K562 (cell line): Measurements from ENCODE around the gene CLCN6. TPM values are rescaled to one million over a fixed set of nuclear protein-coding genes. Genes with fewer than 3 reads are reported as not detected.

Experiments used
- ATF2 ChIP-seq: sonication (generic); formaldehyde crosslinking; IDR thresholded peaks from 2 replicates; pipeline ENCODE4 v1.8.1; 2022; ENCODE audit warnings: missing genetic modification reagents
- CCAR2 ChIP-seq: fragments of 200-400 bp; formaldehyde crosslinking; IDR thresholded peaks from 2 replicates; pipeline ENCODE4 v1.6.1; 2017; ENCODE audit warnings: mild to moderate bottlenecking, low read depth, low read length
- HDAC2 ChIP-seq: fragments of 450-650 bp; IDR thresholded peaks from 2 replicates; pipeline ENCODE4 v1.6.1; 2016; ENCODE audit warnings: mild to moderate bottlenecking
- HDAC6 ChIP-seq: IDR thresholded peaks from 2 replicates; pipeline ENCODE4 v1.6.1; 2012; ENCODE audit warnings: low read depth, mild to moderate bottlenecking, control low read depth, inconsistent platforms, low read length, moderate library complexity
- JUND ChIP-seq, 2 experiments: IDR thresholded peaks; 2 replicates in 1 of 2; 3 replicates in 1 of 2; pipeline ENCODE4 v1.6.1; 2011; ENCODE audit warnings: borderline replicate concordance in 2 of 2, low read depth in 2 of 2, low read length in 2 of 2, improper control_type of control experiment in 1 of 2, missing biosample characterization in 1 of 2, missing genetic modification characterization in 1 of 2, missing genetic modification reagents in 1 of 2
- MAFG ChIP-seq: fragments of 450-650 bp; conservative IDR thresholded peaks from 2 replicates; pipeline ENCODE4 v1.6.1; 2016; ENCODE audit warnings: missing genetic modification characterization, missing compliant biosample characterization
- MAX ChIP-seq: sonication (generic); formaldehyde crosslinking; IDR thresholded peaks from 2 replicates; pipeline ENCODE4 v1.9.0; 2022; ENCODE audit warnings: mild to moderate bottlenecking, missing genetic modification reagents
- MED1 ChIP-seq: sonication (generic); formaldehyde crosslinking; IDR thresholded peaks from 2 replicates; pipeline ENCODE4 v1.8.1; 2023; ENCODE audit warnings: missing genetic modification reagents, borderline replicate concordance
- RBM34 ChIP-seq: fragments of 200-400 bp; formaldehyde crosslinking; IDR thresholded peaks from 2 replicates; pipeline ENCODE4 v1.6.1; 2018; ENCODE audit warnings: low read length, borderline replicate concordance; ENCODE audit not compliant: insufficient read depth
- ZBTB33 ChIP-seq: sonication (generic); formaldehyde crosslinking; IDR thresholded peaks from 2 replicates; pipeline ENCODE4 v1.8.1; 2023; ENCODE audit warnings: mild to moderate bottlenecking, missing genetic modification reagents
- ZBTB40 ChIP-seq, 2 experiments: fragments of 450-650 bp in 1 of 2; sonication (generic) in 1 of 2; formaldehyde crosslinking in 1 of 2; IDR thresholded peaks; 2 replicates each; pipeline versions ENCODE4 v1.7.1 to v1.9.0; 2016 to 2022; ENCODE audit warnings: inconsistent platforms in 1 of 2, mild to moderate bottlenecking in 1 of 2, missing genetic modification reagents in 1 of 2
- polyA plus RNA-seq, 8 experiments: library from polyadenylated mRNA; depleted of rRNA in 4 of 8; stranded (reverse) in 5 of 8; unstranded in 3 of 8; fragments of >200 nt; fragmentation: Nextera tagmentation in 2 of 8; fragmentation: Illumina TruSeq in 1 of 8; extraction: Ambion mirVana in 2 of 8; extraction: Trizol in 1 of 8; gene quantifications; 2 replicates each; pipeline versions ENCODE4 v1.2.1 to v1.2.3, GENCODE V29; 2011 to 2014; ENCODE audit warnings: inconsistent platforms in 1 of 8, missing spikeins in 1 of 8
- total RNA-seq, 7 experiments: library from RNA; depleted of rRNA in 6 of 7; stranded (reverse); fragments of >200 nt in 6 of 7; fragmentation: Illumina TruSeq in 2 of 7; extraction: Trizol in 2 of 7; gene quantifications; 2 replicates each; pipeline versions ENCODE4 v1.2.1 to v1.2.3, GENCODE V29; 2011 to 2021; ENCODE audit warnings: low replicate concordance in 1 of 7

Gene CLCN6
- total and polyA plus RNA-seq, 9 of the 15 experiments (the other 6 are each of a cell fraction or from before 2014, with no cell fraction given), result 2.0 to 21.8 (median 13.6) TPM

GRCh38 chr1:11858968-11859871 is 53.2 kb downstream of the CLCN6 start (continued):
- TF ChIP-seq ZBTB40 (IDR thresholded peaks at IDR 0.05) (peak; percentile 50; the same call in 1 of the 2 replicates), ZBTB40 (CRISPR knock-in tag; IDR thresholded peaks at IDR 0.05) (peak; percentile 67), MED1 (no peak), RBM34 (no peak), MAX (CRISPR knock-in tag) (peak; percentile 87), CCAR2 (no peak), HDAC2 (0 out of 2 replicates have a peak, but pooled peaks have one; percentile 60), MAFG (tag) (no peak), HDAC6 (no peak), ZBTB33 (CRISPR knock-in tag) (peak; percentile 70), JUND (IDR thresholded peaks at IDR 0.05; ENCODE audit: borderline replicate concordance, low read depth, low read length) (no peak), JUND (tag; IDR thresholded peaks at IDR 0.05; ENCODE audit: borderline replicate concordance, low read depth, low read length) (no peak; the same call in 2 of the 3 replicates), ATF2 (CRISPR knock-in tag) (peak; percentile 73; the same call in 1 of the 2 replicates)
